HCT116 (cell line): ENCODE data around the gene BAHCC1. TPM values are rescaled to one million over a fixed set of nuclear protein-coding genes. Genes with fewer than 3 reads are reported as not detected.

Experiments
- ATAC-seq: fragments of 200-7000 bp; cut with Tn5 transposase; 2 replicates; pipeline ENCODE4 v1.9.1; 2020; ENCODE audit warnings: mild to moderate bottlenecking, moderate library complexity
- BruUV-seq: library from RNA; stranded (reverse); fragments of 400-500 nt; replicated peaks from 2 replicates; lab custom pipeline; 2021; lab: Mats Ljungman, UMichigan
- CTCF ChIA-PET: fragments of 300-600 bp; sonication (Branson Sonifier 250); formaldehyde crosslinking; loops from one replicate; lab custom pipeline; 2021; ENCODE audit warnings: antibody characterized with exemption; lab: Charles Lee
- POLR2A ChIA-PET: fragments of 300-600, 350-600 bp; sonication (Branson Sonifier 250); formaldehyde crosslinking; loops from one replicate; lab custom pipeline; 2021; ENCODE audit warnings: antibody characterized with exemption; lab: Charles Lee
- RAD21 ChIA-PET, 2 experiments: fragments of 300-600 bp; sonication (Branson Sonifier 250); formaldehyde crosslinking; loops; one replicate each; lab custom pipeline; 2023; ENCODE audit warnings: low total read pairs in 2 of 2; ENCODE audit not compliant: uncharacterized antibody in 2 of 2, unreplicated experiment in 2 of 2, low non-redundant PET in 1 of 2; lab: Charles Lee
- DNase-seq: peaks from one replicate; pipeline ENCODE4 v3.0.0-alpha.2; 2010; ENCODE audit warnings: low read depth, low spot score
- H2AFZ ChIP-seq: fragments of 200-600 bp; shearing (Covaris generic), sonication (generic); 2 replicates; pipeline ENCODE4 v1.6.1; 2017; ENCODE audit warnings: low read depth, mixed run types, mixed read lengths, antibody characterized with exemption, low read length; ENCODE audit not compliant: poor library complexity, severe bottlenecking
- H3K27ac ChIP-seq: 2 replicates; pipeline ENCODE4 v1.5.1; 2012; ENCODE audit warnings: low read depth, low read length
- H3K27me3 ChIP-seq: fragments of 200-600 bp; sonication (generic); 2 replicates; pipeline ENCODE4 v1.6.1; 2016; ENCODE audit warnings: mixed run types, low read length, mixed read lengths; ENCODE audit not compliant: insufficient read depth
- H3K36me3 ChIP-seq, 2 experiments: fragments of 200-500 bp in 1 of 2; fragments of 200-600 bp in 1 of 2; sonication (Bioruptor generic) in 1 of 2; sonication (generic) in 1 of 2; 2 replicates each; pipeline versions ENCODE4 v1.5.1 to v1.6.1; 2014 to 2016; ENCODE audit warnings: low read length in 2 of 2, inconsistent platforms in 1 of 2, mixed read lengths in 1 of 2, mixed run types in 1 of 2; ENCODE audit not compliant: insufficient read depth in 2 of 2, control insufficient read depth in 1 of 2
- H3K4me1 ChIP-seq, 2 experiments: fragments of 200-600 bp in 1 of 2; sonication (generic) in 1 of 2; 2 replicates each; pipeline versions ENCODE4 v1.5.1 to v1.6.1; 2012 to 2017; ENCODE audit warnings: low read length in 2 of 2, inconsistent platforms in 1 of 2, mild to moderate bottlenecking in 1 of 2, mixed read lengths in 1 of 2, mixed run types in 1 of 2, moderate library complexity in 1 of 2; ENCODE audit not compliant: insufficient read depth in 2 of 2, control insufficient read depth in 1 of 2
- H3K4me2 ChIP-seq: fragments of 200-600 bp; sonication (generic); 2 replicates; pipeline ENCODE4 v1.6.1; 2017; ENCODE audit warnings: mixed run types, low read length, mixed read lengths
- H3K4me3 ChIP-seq, 2 experiments: fragments of 200-600 bp in 1 of 2; sonication (generic) in 1 of 2; replicated peaks in 1 of 2; 2 replicates each; pipeline ENCODE4 v1.5.1; 2011 to 2016; ENCODE audit warnings: low read length in 2 of 2, control low read depth in 1 of 2, low read depth in 1 of 2, mild to moderate bottlenecking in 1 of 2, mixed read lengths in 1 of 2, mixed run types in 1 of 2
- H3K79me2 ChIP-seq: fragments of 200-600 bp; sonication (generic); 2 replicates; pipeline ENCODE4 v1.6.1; 2017; ENCODE audit warnings: mild to moderate bottlenecking, mixed run types, low read length, moderate library complexity, mixed read lengths; ENCODE audit not compliant: insufficient read depth
- H3K9ac ChIP-seq: fragments of 200-600 bp; sonication (generic); 2 replicates; pipeline ENCODE4 v1.6.1; 2016; ENCODE audit warnings: low read length, mixed read lengths
- H3K9me2 ChIP-seq: fragments of 200-600 bp; sonication (generic), shearing (Covaris generic); 2 replicates; pipeline ENCODE4 v1.6.1; 2017; ENCODE audit warnings: mixed run types, mild to moderate bottlenecking, moderate library complexity; ENCODE audit not compliant: insufficient read depth
- H3K9me3 ChIP-seq, 2 experiments: fragments of 200-500 bp in 1 of 2; fragments of 200-600 bp in 1 of 2; sonication (Bioruptor generic) in 1 of 2; sonication (generic) in 1 of 2; 2 replicates each; pipeline ENCODE4 v1.6.1; 2014 to 2017; ENCODE audit warnings: low read length in 2 of 2, mixed read lengths in 2 of 2, inconsistent platforms in 1 of 2, low read depth in 1 of 2, mild to moderate bottlenecking in 1 of 2, mixed run types in 1 of 2, moderate library complexity in 1 of 2; ENCODE audit not compliant: control insufficient read depth in 1 of 2, insufficient read depth in 1 of 2
- H4K20me1 ChIP-seq: fragments of 200-600 bp; sonication (generic), shearing (Covaris generic); 2 replicates; pipeline ENCODE4 v1.6.1; 2017; ENCODE audit warnings: mixed run types, mild to moderate bottlenecking, moderate library complexity; ENCODE audit not compliant: insufficient read depth
- POLR2A ChIP-seq: IDR thresholded peaks from 2 replicates; pipeline ENCODE4 v1.7.0; 2011; ENCODE audit warnings: borderline replicate concordance; ENCODE audit not compliant: insufficient read depth, insufficient read length; ENCODE audit errors: extremely low read depth
- POLR2AphosphoS5 ChIP-seq: IDR thresholded peaks from 2 replicates; pipeline ENCODE4 v1.6.1; 2011; ENCODE audit warnings: mild to moderate bottlenecking, low read depth, low read length, moderate library complexity
- SRF ChIP-seq: IDR thresholded peaks from 2 replicates; pipeline ENCODE4 v1.6.1; 2012; ENCODE audit warnings: low read depth
- YY1 ChIP-seq: IDR thresholded peaks from 2 replicates; pipeline ENCODE4 v1.6.1; 2011; ENCODE audit warnings: low read length, low read depth, moderate library complexity, mild to moderate bottlenecking; ENCODE audit not compliant: insufficient replicate concordance; ENCODE audit errors: extremely low read depth
- ZFX ChIP-seq: fragments of 450-650 bp; IDR thresholded peaks from 2 replicates; pipeline ENCODE4 v1.6.1; 2017
- intact Hi-C: fragments of 100-400 bp; cut with micrococcal nuclease; formaldehyde crosslinking; loops from 2 replicates; pipeline ENCODE4 v1.10.0; 2022
- total RNA-seq: library from RNA; stranded (reverse); gene quantifications from one replicate; pipeline ENCODE4 v1.2.1, GENCODE V29; 2021; ENCODE audit not compliant: unreplicated experiment
- TF ChIP-seq, protein P1 (sequence below): IDR thresholded peaks from 2 replicates; pipeline ENCODE4 v1.6.1; 2012
- TF ChIP-seq, protein P2 (sequence below): IDR thresholded peaks from 2 replicates; pipeline ENCODE4 v1.6.1; 2011; ENCODE audit warnings: mild to moderate bottlenecking, low read length, moderate library complexity; ENCODE audit not compliant: insufficient replicate concordance; ENCODE audit errors: extremely low read depth

The BAHCC1 gene
- total RNA-seq, 1 experiment from 2014 or later, result 45.2 TPM

DNA sequence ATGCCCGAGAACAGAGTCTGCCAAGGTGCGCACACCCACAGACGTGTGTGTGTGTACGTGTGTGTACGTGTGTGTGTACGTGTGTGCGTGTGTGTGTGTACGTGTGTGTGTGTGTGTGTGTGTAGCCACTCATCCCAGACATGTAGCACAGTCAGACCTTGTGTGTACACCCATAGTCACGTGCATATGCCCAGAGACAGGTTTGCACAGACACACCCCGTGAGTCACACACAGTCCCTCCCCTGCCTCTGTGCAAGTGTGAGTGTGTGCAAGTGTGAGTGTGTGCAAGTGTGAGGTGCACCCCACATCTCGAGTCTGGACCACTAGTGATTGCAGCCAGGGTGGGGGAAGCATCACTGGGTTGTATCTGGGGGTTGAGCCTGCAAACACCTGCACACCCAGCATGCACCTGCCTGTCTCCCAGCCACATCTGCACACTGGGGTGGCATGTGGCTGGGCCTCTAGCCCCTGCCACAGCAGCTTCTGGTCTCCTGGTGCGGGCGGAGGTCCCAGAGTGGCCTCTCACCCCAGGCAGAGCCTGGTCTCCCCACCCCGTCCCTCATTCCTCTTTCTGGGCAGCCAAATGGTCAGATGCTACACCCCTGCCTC lies 23.6 kb downstream of the BAHCC1 start:
- Histone ChIP-seq H3K27ac (peak overlapping the region; percentile 84), H3K79me2 (peaks cover 4% of the 10 kb centered on the region; the same call in 1 of the 2 replicates), H3K27me3 (no peaks in the 10 kb centered on the region), H3K9me2 (no peaks in the 10 kb centered on the region), H3K9ac (peak overlapping the region; percentile 83), H4K20me1 (no peaks in the 10 kb centered on the region), H3K4me2 (peak overlapping the region; percentile 98), H3K4me3 (peak overlapping the region; percentile 14 to 59; a peak in 3 of 4 replicates), H3K4me1 (peaks cover 50 to 71% of the 10 kb centered on the region in 2 experiments), H3K36me3 (no peaks in the 10 kb centered on the region), H2AFZ (no peak overlapping the region), H3K9me3 (no peaks in the 10 kb centered on the region)
- ATAC-seq (peak; percentile 18), DNase-seq (no peak)
- TF ChIP-seq ZFX (0 out of 2 replicates have a peak, but pooled peaks have one; percentile 1), SRF (no peak)
- no TSS peak for BruUV-seq
- ChIA-PET POLR2A (interaction anchor here (0.6 to 1.8 kb wide), 7 partner anchors 8 to 89 kb away, joined by 3 to 10 read pairs (median 4); partner anchors contain the start of gene BAHCC1), RAD21 (interaction anchor here (0.6 to 1.3 kb wide), 7 partner anchors 24 to 127 kb away, joined by 3 to 6 read pairs (median 4); partner anchors contain the start of genes BAHCC1 (in 2 of the 2) and SLC38A10 (in 1 of the 2)), CTCF (interaction anchor here (0.6 to 1.9 kb wide), 7 partner anchors 11 to 123 kb away, joined by 3 to 8 read pairs (median 5); partner anchors contain the start of genes BAHCC1 and SLC38A10)
- intact Hi-C loops, result no loop called here

DNA sequence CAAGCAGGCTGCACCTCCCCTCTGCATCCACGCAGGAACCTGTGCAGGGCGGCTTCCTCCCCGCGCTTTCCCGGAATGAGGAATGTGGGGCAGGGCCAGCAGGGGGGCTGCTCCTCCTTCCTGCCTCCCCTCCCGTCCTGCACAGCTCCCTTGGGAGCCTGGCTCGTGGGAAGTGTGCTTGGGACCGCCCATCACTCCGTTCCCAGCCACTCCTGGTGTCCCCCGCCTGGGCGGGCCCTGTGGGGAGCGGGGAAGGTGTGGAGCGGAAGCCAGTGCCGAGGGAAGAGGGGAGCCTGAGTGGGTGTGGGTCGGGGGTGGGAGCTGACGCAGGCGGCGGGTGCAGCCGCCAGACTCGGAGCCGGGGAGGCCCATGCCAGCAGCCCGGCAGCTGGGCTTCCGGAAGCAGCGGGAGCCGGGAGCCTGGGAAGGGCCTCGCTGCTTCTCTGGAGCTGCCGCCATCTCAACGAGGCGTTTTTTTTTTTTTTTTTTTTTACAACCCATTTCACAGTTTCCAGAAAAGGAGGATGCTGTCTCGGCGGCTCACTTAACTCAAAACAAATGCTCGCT lies 24.1 kb downstream of the BAHCC1 start:
- peak overlapping the region; percentile 84 for H3K27ac ChIP-seq
- ATAC-seq (peak; percentile 87), DNase-seq (peak; percentile 71)
- ChIA-PET RAD21 (interaction anchor here (0.6 to 1.3 kb wide), 7 partner anchors 24 to 128 kb away, joined by 3 to 6 read pairs (median 4); partner anchors contain the start of genes BAHCC1 (in 2 of the 2) and SLC38A10 (in 1 of the 2)), POLR2A (interaction anchor here (0.6 to 1.8 kb wide), 9 partner anchors 8 to 93 kb away, joined by 3 to 10 read pairs (median 3); partner anchors contain the start of genes ACTG1 and BAHCC1), CTCF (interaction anchor here (0.6 to 1.9 kb wide), 7 partner anchors 10 to 124 kb away, joined by 3 to 8 read pairs (median 5); partner anchors contain the start of genes BAHCC1 and SLC38A10)
- H3K4me3 ChIP-seq, result peak overlapping the region; percentile 45 to 59
- H4K20me1 ChIP-seq, result no peaks in the 10 kb centered on the region
- H3K79me2 ChIP-seq, result peaks cover 10% of the 10 kb centered on the region
- no peaks in the 10 kb centered on the region for H3K36me3 ChIP-seq
- intact Hi-C loops, result no loop called here
- peak overlapping the region; percentile 98 for H3K4me2 ChIP-seq
- peak overlapping the region; percentile 83 for H3K9ac ChIP-seq
- peaks cover 56 to 77% of the 10 kb centered on the region in 2 experiments for H3K4me1 ChIP-seq
- BruUV-seq, result no TSS peak
- TF ChIP-seq YY1 (peak; percentile 35), POLR2A (no peak), ZFX (peak; percentile 23; the same call in 1 of the 2 replicates), POLR2AphosphoS5 (peak; percentile 74)
- TF ChIP-seq, protein P1, sequence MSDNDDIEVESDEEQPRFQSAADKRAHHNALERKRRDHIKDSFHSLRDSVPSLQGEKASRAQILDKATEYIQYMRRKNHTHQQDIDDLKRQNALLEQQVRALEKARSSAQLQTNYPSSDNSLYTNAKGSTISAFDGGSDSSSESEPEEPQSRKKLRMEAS, result peak; percentile 80; the same call in 1 of the 2 replicates
- TF ChIP-seq, protein P2, sequence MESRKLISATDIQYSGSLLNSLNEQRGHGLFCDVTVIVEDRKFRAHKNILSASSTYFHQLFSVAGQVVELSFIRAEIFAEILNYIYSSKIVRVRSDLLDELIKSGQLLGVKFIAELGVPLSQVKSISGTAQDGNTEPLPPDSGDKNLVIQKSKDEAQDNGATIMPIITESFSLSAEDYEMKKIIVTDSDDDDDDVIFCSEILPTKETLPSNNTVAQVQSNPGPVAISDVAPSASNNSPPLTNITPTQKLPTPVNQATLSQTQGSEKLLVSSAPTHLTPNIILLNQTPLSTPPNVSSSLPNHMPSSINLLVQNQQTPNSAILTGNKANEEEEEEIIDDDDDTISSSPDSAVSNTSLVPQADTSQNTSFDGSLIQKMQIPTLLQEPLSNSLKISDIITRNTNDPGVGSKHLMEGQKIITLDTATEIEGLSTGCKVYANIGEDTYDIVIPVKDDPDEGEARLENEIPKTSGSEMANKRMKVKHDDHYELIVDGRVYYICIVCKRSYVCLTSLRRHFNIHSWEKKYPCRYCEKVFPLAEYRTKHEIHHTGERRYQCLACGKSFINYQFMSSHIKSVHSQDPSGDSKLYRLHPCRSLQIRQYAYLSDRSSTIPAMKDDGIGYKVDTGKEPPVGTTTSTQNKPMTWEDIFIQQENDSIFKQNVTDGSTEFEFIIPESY, result no peak
- no peaks in the 10 kb centered on the region for H3K9me2 ChIP-seq
- H3K9me3 ChIP-seq, result peaks cover 0 to 1% of the 10 kb centered on the region in 2 experiments; a peak in 1 of 4 replicates
- no peak overlapping the region for H2AFZ ChIP-seq
- no peaks in the 10 kb centered on the region for H3K27me3 ChIP-seq
